D721Med (cell line): ENCODE data around the gene MESP2.

Experiments
- DNase-seq: peaks from one replicate; pipeline ENCODE4 v3.0.0; 2011; ENCODE audit warnings: low spot score; ENCODE audit not compliant: insufficient read length
- FAIRE-seq: peaks from 2 replicates; lab custom pipeline; 2011; peaks lifted over from hg19 to GRCh38; lab: Jason Lieb, UNC
- CTCF ChIP-seq: IDR thresholded peaks from 2 replicates; pipeline ENCODE4 v1.5.1; 2012; ENCODE audit warnings: mild to moderate bottlenecking, control low read depth; ENCODE audit not compliant: insufficient read depth; ENCODE audit errors: missing control alignments

Gene MESP2

GRCh38 chr15:89801471-89802195 lies 25.5 kb downstream of the MESP2 start:
- TF ChIP-seq CTCF, result no peak
- no peak for DNase-seq
- no peak for FAIRE-seq

GRCh38 chr15:89802231-89802928 lies 26.2 kb downstream of the MESP2 start:
- DNase-seq (no peak), FAIRE-seq (no peak)
- TF ChIP-seq CTCF, result no peak

GRCh38 chr15:89802986-89803824 lies 27.1 kb downstream of the MESP2 start:
- DNase-seq (no peak), FAIRE-seq (no peak)
- no peak for TF ChIP-seq CTCF

GRCh38 chr15:89803941-89804800 lies 28.0 kb downstream of the MESP2 start:
- no peak for TF ChIP-seq CTCF
- no peak for DNase-seq
- FAIRE-seq, result no peak

- FAIRE-seq, result no peak
- TF ChIP-seq CTCF, result no peak
- DNase-seq, result no peak
These were observed 29.4 kb downstream of the MESP2 start for GRCh38 chr15:89805241-89806209.

- no peak for TF ChIP-seq CTCF
- DNase-seq (no peak), FAIRE-seq (no peak)
These were observed 30.1 kb downstream of the MESP2 start for GRCh38 chr15:89806210-89806558.
